Measurements from ENCODE around the gene DIPK1C. TPM values are rescaled to one million over a fixed set of nuclear protein-coding genes. Genes with fewer than 3 reads are reported as not detected.

The DIPK1C gene
- polyA plus RNA-seq, 10 donors: 3.9 to 16.4 (median 9.5) TPM

DNA sequence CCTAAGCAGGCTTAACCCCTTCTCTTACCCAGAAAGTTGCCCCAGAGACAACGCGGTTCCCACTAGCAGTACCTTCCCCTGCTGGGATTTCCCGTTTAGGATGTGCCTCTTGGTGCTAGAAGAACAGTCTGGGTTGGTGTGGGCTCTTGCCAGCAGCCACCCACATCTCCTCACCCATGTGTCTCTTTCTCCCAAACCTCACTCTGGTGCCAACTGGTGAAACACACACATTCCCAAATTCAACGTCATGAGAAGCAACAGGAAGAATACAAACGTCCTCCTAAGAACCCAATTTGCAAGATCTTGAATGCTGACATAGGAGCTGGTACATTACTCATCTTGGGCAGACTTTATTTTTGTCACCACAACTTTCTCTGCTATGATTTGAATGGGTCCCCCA lies 36.2 kb downstream of the DIPK1C start:
- no peak for DNase-seq

DNA sequence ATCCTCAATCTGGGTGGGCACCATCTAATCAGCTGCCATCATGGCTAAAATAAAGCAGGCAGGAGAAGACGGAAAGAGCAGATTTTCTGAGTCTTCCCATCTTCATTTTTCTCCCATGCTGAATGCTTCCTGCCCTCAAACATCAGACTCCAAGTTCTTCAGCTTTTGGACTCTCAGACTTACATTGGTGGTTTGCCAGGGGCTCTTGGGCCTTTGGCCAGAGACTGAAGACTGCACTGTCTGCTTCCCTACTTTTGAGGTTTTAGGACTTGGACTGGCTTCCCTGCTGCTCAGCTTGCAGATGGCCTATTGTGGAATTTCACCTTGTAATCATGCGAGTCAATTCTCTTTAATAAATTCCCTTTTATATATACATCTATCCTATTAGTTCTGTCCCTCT lies 36.6 kb downstream of the DIPK1C start:
- DNase-seq: peak in 2 of 3 donors; percentile 72 to 84

DNA sequence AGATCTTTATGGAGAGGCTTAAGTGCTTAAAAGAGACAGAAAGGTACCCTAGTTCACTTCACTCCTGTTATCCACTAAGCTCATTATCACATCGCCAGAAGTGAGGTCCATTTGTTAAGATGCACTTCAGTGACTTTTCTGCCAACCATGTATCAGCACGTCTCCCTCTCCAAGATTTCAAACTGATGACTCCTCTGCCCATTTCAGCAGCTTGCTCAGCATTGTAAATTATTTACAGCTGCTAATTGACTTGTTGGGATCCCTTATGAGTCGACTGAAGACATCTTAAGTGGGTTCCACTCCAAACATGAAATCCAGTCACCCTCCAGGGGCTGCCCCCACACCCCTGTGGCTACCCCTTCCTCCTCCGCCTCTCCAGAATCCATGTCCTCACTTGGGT lies 37.3 kb downstream of the DIPK1C start:
- no peak for DNase-seq

DNA sequence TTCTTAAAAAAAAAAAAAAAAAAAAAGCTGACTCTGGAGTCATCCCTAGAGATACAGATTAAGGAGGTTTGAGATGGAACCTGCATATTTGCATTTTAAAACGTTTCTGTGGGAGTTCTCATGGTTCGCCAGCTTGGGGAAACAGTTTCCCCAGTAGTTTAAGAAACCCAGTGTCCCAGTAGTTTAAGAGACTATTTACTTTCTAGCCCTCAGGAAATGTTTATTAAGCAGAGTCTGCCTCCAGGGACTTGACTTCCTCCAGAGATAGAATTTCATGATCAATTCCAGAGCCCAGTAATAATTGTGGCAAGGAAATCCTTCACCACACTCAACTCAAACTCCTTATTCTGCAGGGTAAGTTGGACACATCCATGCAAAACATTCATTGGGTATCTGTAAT lies 39.1 kb downstream of the DIPK1C start:
- no peak for DNase-seq

DNA sequence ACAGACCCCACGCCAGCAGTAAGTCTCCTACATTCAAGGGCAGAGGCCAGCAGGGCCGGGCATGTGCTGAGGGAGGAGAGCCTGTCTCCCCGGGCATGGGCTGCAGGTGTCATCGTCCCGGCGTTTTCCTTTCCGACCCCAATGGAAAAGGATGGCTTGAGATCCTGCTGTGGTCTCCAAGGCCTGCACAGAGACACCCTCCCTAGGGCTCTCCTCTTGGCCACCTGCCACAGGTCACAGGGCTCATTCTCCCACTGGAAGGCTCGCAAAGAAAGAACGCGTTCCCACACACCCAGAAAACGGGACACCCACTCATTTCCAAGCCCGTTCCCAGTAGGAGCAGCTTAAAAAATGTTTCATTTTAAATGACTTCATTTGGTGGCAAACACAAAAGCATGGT lies 41.0 kb downstream of the DIPK1C start:
- no peak for DNase-seq

DNA sequence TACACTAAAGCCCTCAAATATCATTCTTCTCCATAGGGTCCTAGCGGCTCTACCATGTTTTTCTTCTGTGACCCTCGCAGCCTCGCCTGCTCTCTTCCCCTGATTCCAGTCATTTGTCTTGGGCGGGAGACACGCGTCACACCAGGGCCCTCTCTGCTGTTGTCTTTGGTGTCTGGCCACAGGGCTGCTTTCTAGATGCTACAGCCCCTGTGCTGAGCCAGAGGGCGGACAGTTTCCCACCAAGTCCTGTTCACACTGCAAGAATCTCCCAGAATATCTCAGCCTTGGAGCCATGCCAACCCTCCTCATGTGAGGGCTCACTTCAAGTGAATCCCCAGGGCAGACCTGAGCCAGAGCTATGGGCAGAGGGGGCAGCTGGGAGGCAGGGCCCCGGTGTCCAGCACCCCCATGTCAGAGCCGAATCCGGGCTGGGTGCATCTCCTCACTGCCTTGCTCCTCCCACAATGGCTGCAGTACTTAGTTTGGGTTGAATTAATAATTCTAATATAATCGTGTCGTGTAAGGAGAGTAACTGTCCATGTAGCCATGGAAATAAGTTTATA lies 42.1 kb downstream of the DIPK1C start:
- DNase-seq: no peak

DNA sequence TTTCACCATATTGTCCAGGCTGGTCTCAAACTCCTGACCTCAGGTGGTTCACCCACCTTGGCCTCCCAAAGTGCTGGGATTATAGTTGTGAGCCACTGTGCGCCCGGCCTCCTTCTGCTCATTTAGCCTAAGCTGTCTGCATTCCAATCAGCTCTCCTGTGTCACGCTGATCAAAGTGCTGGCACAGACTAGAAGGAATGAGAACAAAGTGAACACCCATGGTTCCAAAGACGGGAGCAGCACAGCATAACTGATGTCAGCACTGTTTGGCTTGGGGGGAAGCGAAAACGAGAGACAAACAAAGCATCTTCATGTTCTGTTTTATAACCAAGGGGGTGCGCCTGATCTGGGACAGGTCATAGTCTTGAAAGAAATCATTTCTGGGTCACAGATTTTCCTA lies 43.3 kb downstream of the DIPK1C start:
- DNase-seq: no peak

DNA sequence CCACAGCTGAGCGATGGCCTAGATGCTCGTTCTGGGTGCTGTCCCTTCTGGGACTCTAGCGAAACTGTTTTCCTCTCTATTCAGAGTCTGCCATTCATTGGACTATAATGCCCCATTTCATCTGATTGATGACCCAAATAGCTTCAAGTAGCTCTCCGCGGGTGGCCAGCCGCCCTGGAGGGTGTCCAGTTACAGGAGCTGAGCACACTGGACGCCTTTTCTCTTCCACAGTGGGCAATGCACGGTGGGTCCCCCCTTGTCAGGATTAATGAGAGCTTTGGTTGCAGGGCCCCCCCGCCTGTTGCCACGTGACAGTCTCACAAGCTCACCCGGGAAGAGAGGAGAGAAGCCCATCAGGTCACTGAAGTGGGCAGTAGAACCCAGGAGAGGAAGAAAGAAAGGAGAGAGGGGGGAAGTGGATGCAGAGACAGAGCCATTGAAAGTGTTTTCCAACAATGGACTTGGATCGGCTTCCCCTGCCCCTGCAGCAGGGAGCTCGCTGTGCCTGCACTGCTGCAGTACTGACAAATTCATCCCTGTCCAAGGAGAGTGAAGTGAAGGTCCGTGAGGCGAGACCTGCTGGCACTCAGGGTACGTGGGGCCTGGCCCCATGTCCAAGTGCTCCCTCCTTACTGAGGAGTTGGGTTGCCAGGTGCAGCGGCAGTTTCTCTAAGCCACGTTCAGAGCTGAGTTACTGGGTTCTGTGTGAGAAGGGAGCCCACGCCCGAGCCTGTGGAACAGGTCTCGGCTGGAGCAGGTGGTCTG lies 44.8 kb downstream of the DIPK1C start:
- DNase-seq: no peak

DNA sequence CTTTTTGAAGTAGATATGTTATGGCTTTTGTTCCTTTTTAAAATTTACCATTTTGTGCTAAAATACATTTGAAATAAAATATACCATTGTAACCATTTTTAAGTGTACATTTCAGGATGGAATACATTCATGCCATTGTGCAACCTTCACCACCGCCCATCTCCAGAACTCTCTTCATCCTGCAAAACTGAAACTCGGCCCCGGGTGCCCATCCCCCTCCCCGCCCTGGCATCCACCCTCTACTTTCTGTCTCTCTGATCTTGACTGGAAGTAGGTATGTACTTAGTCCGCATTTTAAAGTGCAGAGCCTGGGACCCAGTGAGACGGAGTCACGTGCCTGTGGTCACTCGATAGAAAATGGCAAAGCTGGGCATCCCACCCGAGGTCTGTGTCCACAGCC lies 45.6 kb downstream of the DIPK1C start:
- DNase-seq: no peak

DNA sequence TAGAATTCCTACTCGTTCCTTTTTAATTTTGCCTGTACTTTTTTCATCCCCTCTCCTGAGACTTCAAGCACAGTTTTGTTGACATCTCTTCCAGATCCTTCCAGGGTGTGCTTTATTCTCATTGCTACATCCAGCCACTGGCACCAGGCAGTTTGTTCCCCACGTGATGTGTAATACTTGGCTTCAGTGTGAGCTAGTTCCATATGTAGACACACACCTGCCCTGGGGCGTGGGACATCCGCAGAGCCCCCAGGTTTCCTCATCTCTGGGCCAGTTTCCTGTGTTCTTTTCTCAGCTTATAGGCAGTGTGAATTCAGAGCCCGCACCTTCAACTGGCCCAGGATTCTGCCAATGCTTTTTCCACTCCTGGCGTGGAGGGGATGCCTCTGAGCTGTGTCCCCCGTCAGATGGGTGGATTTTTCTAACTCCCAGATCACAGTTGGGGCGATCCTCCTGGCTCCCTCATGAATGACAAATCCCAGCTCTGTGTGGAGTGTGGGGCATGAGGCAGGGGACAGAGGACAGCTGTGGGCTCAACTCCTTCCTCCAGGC lies 46.6 kb downstream of the DIPK1C start:
- DNase-seq: no peak

DNA sequence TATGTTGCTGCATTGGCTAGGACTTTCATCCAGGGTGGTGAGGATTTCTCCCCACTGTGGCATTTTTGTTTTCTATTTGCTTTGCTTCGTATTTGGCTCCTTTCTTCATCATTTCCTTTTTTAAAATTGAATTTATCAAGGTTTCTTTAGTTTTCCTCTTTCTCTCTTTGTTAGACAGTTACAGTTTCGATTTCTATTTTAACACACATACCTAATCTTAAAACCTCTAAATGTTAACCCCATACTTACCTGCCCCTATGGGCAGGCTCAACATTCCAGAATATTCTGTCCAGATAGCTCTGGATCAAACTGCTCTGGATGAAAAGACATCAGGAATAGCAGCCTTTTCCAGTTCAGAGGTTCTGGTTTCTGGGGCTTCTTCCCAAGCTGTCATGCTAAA lies 49.2 kb downstream of the DIPK1C start:
- no peak for DNase-seq

DNA sequence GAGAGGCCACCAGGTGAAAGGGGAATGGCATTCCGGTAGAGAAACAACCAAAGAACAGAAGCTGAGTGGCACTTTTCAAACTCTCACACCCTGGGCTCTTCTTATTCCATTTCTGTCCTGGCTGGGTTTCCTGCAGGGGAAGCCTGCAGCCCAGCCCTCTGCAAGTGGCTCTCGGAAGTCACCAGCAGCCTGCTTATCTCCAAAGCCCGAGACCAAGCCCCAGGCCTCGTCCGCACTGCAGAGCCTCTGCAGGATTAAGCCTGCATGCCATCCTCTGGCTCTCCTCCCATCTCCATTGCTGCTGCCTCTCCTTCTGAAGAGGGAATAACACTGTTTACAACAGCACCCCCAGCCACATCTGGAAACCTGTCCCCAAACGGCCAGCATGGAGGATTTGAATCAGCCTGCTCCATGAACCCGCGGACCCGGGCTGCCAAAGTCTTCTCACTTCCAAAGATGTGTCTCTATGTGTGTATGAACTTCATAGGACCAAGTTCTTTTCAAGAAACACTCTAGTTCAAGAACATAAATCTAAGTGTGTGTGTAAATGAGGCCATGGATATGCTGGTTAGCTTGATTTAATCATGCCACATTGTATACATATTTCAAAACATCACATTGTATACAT lies 54.2 kb downstream of the DIPK1C start:
- DNase-seq: no peak

DNA sequence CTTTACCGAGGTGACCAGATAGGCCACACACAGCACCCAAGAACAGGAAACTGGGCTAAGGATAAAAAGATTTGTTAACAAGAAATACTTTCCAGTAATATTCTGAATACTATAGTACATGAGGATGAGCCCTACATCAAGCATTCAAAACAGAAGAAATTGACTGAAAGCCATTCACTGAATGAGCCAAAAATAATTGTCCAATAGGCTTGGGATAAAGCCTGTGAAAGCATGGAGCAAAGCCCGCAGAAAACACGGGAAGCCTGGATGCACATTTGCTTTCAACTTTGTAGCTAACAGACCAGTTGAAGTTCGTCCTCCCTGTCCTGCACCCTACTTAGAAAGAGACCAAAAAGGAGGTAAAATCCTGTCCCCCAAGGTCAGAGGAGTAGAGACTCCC lies 56.3 kb downstream of the DIPK1C start:
- DNase-seq: peak; percentile 40 to 79 (median 57)

DNA sequence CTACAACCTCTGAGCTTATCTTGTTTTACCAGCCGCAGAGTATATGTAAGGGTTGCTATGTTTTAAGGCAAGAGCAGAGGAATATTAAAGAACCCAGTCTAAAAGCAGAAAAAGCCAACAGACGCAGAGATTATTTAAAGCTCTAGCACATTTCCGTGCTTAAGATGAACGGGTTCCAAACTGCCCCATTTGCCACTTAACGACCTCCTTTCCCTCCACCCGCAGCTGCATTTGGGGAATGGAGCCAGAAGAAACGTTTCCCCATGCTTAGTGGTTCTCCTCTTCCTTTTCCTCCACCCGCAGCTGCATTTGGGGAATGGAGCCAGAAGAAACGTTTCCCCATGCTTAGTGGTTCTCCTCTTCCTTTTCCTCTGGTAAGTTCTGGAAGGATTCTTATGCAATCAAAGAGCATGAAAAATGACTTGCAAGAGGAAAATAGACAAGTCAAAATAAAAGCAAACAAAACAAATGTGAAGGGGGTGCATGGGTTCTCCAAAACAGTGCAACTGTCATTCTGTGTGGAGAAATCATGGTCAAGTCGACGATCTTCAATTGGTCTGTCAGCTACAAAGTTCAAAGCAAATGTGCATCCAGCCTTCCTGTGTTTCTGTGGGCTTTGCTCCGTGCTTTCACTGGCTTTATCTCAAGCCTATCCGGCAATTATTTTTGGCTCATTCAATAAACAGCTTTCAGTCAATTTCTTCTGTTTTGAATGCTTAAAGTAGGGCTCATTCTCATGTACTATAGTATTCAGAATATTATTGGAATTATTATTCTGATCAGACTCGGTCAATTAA lies 57.8 kb downstream of the DIPK1C start:
- peak in 1 of 3 donors; percentile 57 for DNase-seq

DNA sequence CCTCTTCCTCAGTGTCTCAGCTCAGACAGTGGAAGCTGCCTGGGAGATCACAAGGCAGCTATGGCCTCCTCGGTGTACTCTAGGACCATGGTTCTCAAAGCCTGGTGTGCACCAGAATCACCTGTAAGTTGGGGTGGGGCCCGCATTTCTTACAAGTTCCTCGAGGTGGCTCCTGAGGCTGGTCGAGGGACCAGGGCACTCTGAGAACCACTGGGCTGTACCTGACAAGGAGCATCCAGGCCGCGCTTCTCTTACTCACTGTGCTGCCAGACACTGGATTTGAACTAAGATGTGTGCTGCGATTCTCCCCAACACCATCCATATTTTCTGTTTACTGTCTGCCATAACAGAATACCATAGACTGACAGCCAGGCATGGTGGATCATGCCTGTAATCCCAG lies 59.5 kb downstream of the DIPK1C start:
- DNase-seq: no peak

DNA sequence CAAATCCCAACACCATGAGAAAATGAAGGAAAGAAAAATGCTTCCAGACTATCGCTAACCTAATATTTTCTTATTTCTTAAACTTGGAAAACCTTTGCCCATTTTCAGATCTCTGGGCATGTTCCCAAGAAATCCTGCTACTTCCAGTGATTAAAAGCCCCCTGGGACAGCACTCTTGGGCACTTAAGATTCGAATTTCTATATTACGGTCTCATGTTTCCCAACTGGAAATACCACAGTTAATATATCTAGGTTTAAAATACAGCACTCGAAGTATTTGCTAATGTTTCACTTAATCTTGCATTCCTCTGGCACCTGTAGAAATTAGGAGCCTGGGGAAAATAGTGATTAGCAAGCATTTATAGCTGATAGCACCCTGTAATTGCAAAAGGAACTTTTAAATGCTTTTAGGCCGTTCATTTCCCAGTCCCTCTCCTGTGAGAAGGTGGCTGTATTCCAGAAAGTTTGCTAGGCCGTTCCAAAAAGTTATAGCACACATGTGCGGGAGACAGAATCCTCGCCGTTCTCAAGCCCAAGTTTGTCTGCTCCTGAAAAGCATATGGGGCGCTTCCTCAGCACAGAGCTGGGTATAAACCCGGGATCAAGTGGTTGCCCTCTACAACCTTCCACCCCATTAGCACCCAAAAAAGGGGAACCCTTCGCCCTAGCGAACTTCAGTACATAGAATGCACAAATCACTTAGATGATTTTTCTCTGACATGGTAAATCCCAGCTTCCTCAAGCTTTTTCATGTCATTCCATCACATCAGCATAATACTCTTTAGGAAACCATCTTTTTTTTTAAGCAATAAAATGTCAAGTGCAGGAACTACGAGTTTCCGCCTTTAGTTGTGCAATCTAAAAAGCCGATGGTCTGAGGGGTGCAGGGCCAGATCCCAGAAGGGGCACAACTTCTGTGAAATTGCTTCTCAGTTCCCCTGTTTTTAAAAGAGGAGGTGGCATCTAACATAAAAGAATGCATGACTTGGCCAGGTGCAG lies 60.6 kb downstream of the DIPK1C start:
- DNase-seq: peak; percentile 67 to 93 (median 85)

DNA sequence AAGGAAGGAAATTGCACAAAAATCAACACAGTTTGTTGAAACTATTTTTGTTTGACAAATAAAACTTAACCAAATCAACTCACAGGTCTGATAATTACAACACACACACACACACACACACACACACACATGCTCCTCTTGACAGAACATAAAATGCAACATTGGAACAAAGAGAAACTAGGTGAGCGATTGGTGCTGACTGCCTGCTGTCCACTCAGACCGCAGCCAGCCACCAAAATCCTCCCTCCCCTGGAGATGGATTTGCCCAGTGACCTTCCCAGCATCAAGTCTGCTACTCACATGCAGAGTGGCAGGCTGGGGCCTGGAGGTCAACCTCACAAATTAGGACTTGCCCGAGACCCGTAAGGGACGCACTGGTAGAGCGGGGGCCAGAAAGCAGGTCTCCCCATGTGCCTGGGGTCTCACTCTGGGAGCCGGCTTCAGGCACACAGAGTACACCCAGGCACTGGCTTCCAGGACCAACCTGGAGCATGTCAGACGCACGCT lies 61.4 kb downstream of the DIPK1C start:
- DNase-seq: no peak

DNA sequence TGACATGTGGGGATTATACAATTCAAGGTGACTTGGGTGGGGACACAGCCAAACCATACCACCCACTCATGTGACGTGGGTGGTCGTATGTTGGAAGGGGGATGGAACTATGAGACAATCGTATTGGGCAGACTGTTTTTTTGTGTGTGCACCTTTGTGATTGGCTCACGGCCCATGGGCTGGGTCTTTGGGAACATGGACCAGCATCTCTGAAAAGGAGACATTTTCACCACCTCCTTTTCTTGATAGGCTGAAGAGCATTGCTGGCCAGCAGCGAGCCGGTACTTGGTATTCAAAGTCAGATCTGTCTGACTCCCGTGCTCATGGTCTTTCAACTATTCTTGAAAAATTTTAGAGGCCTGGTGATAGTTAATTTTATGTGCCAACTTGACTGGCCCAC lies 62.1 kb downstream of the DIPK1C start:
- DNase-seq: no peak

DNA sequence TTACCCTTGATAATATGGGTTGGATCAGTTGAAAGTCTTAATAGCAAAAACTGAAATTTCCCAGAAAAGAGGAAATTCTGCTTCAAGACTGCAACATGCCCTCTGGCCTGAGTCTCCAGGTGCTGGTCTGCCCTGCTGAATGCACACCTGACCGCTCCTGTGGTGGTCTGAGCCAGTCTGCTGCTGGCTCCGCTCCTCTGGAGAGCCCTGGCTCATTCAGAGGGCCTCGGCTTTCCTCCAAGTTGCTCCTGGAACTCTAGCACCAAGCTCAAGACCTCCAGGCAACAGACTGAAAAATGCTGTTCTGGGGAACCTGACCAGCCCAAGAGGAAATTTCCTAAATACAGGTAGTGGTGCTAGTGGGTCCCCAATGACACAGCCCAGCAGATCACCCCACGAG lies 64.8 kb downstream of the DIPK1C start:
- DNase-seq: no peak

DNA sequence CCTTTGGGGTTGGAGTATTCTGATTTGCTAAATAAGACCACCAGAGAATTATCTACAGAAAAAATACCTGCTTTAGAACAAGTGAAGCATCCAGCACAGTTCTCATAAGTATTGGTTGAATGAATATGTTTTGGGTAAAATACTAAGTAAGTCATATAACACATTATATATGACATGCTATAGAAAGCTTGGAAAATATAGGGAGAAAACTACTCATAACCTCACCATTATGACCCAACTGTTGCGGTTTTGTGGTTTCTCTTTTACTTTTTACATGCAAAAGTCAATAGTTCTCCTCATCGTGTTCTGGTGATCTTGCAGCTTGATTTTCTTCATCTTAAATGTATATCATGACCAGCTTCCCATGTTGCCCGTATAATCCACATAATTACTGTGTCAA lies 66.2 kb downstream of the DIPK1C start:
- no peak for DNase-seq

DNA sequence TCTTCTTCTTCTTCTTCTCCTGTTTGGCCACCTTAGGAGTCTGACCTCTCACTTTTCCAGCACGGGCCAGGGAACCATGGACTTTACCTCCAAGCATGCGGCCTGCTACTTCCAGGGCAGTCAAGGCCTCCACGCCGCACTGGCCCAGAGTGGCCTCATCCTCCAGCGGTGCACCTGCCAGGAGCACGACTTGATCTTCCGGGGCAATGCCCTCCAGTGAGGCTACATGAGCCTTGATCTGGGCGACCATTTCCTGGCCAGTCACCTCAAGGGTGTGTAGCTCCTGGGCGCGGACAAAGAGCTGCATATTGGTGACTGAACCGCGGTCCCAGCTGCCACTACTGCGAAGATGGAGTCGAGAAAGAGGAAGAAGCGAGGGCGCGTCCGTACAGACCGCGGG lies 67.1 kb downstream of the DIPK1C start:
- no peak for DNase-seq
